GM19193 (cell line): Measurements from ENCODE around the gene PSMA7.

Experiments used
- POLR2A ChIP-seq: IDR thresholded peaks from 4 replicates; pipeline ENCODE4 v1.6.1; 2011; ENCODE audit not compliant: insufficient read depth, insufficient read length; ENCODE audit errors: extremely low read depth

Gene PSMA7

GRCh38 chr20:62105592-62105991 is 37.6 kb downstream of the PSMA7 start:
- TF ChIP-seq POLR2A = no peak

GRCh38 chr20:62104791-62105345 is 38.3 kb downstream of the PSMA7 start:
- TF ChIP-seq POLR2A = no peak

- no peak for TF ChIP-seq POLR2A
These were observed 38.9 kb downstream of the PSMA7 start for GRCh38 chr20:62104234-62104789.

- no peak for TF ChIP-seq POLR2A
These were observed 39.5 kb downstream of the PSMA7 start for GRCh38 chr20:62103508-62104233.

- no peak for TF ChIP-seq POLR2A
These were observed 42.1 kb downstream of the PSMA7 start for GRCh38 chr20:62101078-62101477.

GRCh38 chr20:62097881-62098407 is 45.2 kb downstream of the PSMA7 start:
- TF ChIP-seq POLR2A = no peak

GRCh38 chr20:62096421-62097380 is 46.5 kb downstream of the PSMA7 start:
- no peak for TF ChIP-seq POLR2A

- TF ChIP-seq POLR2A = no peak
These were observed 53.8 kb downstream of the PSMA7 start for GRCh38 chr20:62089393-62089792.

GRCh38 chr20:62088258-62089127 is 54.7 kb downstream of the PSMA7 start:
- TF ChIP-seq POLR2A = no peak

- no peak for TF ChIP-seq POLR2A
These were observed 55.6 kb downstream of the PSMA7 start for GRCh38 chr20:62087632-62088031.

- TF ChIP-seq POLR2A = no peak
These were observed 56.0 kb downstream of the PSMA7 start for GRCh38 chr20:62087227-62087626.
